ENCODE data around the gene AP5Z1.

AP5Z1 gene

GRCh38 chr7:4820967-4821471 is 45.6 kb downstream of the AP5Z1 start:
- DNase-seq (ENCODE audit: low read depth), result no peak
- H3K4me3 ChIP-seq (ENCODE audit: low read depth, low read length), result no peak overlapping the region
- TF ChIP-seq POLR2A (IDR thresholded peaks at IDR 0.05; ENCODE audit: extremely low read depth, insufficient read length) (no peak), MYC (IDR thresholded peaks at IDR 0.05; ENCODE audit: low read depth, low read length) (no peak), MAX (IDR thresholded peaks at IDR 0.05; ENCODE audit: low read depth, low read length) (no peak), CTCF (IDR thresholded peaks at IDR 0.05; ENCODE audit: low read depth, low read length) (no peak)

GRCh38 chr7:4822677-4823076 is 47.3 kb downstream of the AP5Z1 start:
- DNase-seq (ENCODE audit: low read depth), result no peak
- H3K4me3 ChIP-seq (ENCODE audit: low read depth, low read length), result no peak overlapping the region
- no peak for TF ChIP-seq MYC (IDR thresholded peaks at IDR 0.05; ENCODE audit: low read depth, low read length)

GRCh38 chr7:4823441-4824119 is 48.2 kb downstream of the AP5Z1 start:
- TF ChIP-seq MYC (IDR thresholded peaks at IDR 0.05; ENCODE audit: low read depth, low read length), result no peak
- no peak for TF ChIP-seq MAX (IDR thresholded peaks at IDR 0.05; ENCODE audit: low read depth, low read length)
- TF ChIP-seq CTCF (IDR thresholded peaks at IDR 0.05; ENCODE audit: low read depth, low read length), result no peak
- TF ChIP-seq POLR2A (IDR thresholded peaks at IDR 0.05; ENCODE audit: extremely low read depth, insufficient read length), result no peak
- no peak overlapping the region for H3K4me3 ChIP-seq (ENCODE audit: low read depth, low read length)
- DNase-seq (ENCODE audit: low read depth), result no peak

GRCh38 chr7:4824120-4824775 is 48.8 kb downstream of the AP5Z1 start:
- H3K4me3 ChIP-seq (ENCODE audit: low read depth, low read length), result no peak overlapping the region
- no peak for TF ChIP-seq CTCF (IDR thresholded peaks at IDR 0.05; ENCODE audit: low read depth, low read length)
- TF ChIP-seq MYC (IDR thresholded peaks at IDR 0.05; ENCODE audit: low read depth, low read length), result no peak
- TF ChIP-seq MAX (IDR thresholded peaks at IDR 0.05; ENCODE audit: low read depth, low read length), result no peak
- no peak for TF ChIP-seq POLR2A (IDR thresholded peaks at IDR 0.05; ENCODE audit: extremely low read depth, insufficient read length)
- no peak for DNase-seq (ENCODE audit: low read depth)

- H3K4me3 ChIP-seq (ENCODE audit: low read depth, low read length), result no peak overlapping the region
- TF ChIP-seq MYC (IDR thresholded peaks at IDR 0.05; ENCODE audit: low read depth, low read length), result no peak
- TF ChIP-seq MAX (IDR thresholded peaks at IDR 0.05; ENCODE audit: low read depth, low read length), result no peak
- TF ChIP-seq CTCF (IDR thresholded peaks at IDR 0.05; ENCODE audit: low read depth, low read length), result no peak
- no peak for TF ChIP-seq POLR2A (IDR thresholded peaks at IDR 0.05; ENCODE audit: extremely low read depth, insufficient read length)
- DNase-seq (ENCODE audit: low read depth), result no peak
Observed at GRCh38 chr7:4825081-4825480, 49.7 kb downstream of the AP5Z1 start.

GRCh38 chr7:4828720-4829383 is 53.4 kb downstream of the AP5Z1 start:
- H3K4me3 ChIP-seq (ENCODE audit: low read depth, low read length), result no peak overlapping the region
- TF ChIP-seq CTCF (IDR thresholded peaks at IDR 0.05; ENCODE audit: low read depth, low read length) (no peak), MYC (IDR thresholded peaks at IDR 0.05; ENCODE audit: low read depth, low read length) (no peak), POLR2A (IDR thresholded peaks at IDR 0.05; ENCODE audit: extremely low read depth, insufficient read length) (no peak), MAX (IDR thresholded peaks at IDR 0.05; ENCODE audit: low read depth, low read length) (no peak)
- no peak for DNase-seq (ENCODE audit: low read depth)

Data from NB4 (cell line).